SK-MEL-5 (cell line): ENCODE data around the gene CDKL5. TPM values are rescaled to one million over a fixed set of nuclear protein-coding genes. Genes with fewer than 3 reads are reported as not detected.

Experiments
- DNase-seq: peaks from one replicate; pipeline ENCODE4 v3.0.0-alpha.2; 2016; ENCODE audit warnings: low read depth, low spot score
- in situ Hi-C: cut with HindIII; loops from 2 replicates; pipeline ENCODE4 v1.10.0; 2016; ENCODE audit warnings: low sequenced_read_pairs, high pct_unique_total_duplicates, low pct_unique_long_range_greater_than_20kb
- total RNA-seq: library from RNA; depleted of rRNA; stranded (reverse); fragments of >200 nt; shearing (Covaris generic); gene quantifications from 2 replicates; pipeline ENCODE4 v1.2.3, GENCODE V29; 2014

Gene CDKL5
- total RNA-seq, 1 experiment from 2014 or later, result 2.9 TPM

DNA sequence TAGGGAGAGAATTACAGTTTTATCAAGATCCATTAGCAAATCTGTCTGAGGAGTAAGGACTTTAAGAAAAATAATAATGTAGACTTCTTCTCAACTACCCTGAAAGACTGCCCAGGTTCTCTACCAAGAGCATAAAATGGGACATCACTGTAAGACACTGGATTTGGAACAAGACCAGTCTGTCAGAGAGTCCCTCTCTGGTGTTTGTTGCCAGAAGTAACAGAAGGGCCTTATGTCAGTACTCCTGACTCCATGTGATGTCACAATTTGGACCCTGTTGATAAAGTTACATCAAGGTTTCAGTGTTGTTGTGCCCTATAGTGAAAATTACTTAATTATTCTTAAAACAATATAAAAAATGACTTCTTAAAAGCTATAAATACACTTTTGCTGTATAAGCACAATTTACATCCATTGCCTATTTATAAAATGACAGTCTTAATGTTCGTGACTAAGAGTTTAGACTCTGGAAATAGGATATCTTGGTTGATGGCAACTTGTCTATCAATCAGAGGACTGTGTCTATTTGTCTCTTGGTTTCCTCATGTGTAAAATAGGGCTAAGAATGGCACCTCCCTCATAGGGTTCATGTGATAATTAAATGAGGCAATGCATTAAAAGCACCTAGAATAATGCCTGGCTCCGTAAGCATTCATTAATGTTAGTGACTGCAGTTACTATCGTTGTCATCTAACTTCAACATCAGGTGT lies 188.7 kb downstream of the CDKL5 start:
- in situ Hi-C loops, result no loop called here
- DNase-seq, result no peak

DNA sequence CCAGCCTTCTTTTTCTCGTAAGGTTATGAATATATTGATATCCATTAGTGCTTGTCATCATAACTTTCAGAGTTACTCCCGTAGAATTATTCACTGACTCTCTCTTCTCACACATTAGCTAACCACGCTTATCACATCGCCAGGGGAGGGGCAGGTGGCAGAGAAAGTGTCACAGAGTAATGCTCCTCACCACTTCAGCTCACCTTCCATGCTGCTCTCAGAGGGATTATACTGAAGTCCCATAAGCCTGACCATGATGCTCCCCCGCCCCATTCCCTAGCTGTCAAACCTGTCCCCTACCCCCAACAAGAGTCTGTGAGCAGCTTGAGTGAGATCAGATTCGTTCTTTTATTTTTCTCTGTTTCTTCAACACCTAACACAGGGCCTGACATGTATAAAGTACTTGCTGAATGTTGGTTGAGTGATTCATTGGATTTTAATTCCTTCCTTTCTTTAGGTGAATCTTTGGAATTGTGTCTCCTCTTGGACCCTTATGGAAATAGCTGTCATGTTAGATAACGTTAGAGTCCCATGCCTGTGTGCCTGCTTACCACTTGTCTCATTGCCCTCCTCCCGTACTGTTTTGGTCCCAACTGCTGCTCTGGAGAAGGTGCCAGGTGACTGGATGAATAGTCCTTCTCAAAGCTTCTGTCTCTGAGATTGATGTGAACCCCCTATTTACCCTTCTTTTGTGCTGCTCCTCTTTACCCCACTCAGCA lies 191.4 kb downstream of the CDKL5 start:
- in situ Hi-C loops, result no loop called here
- no peak for DNase-seq

DNA sequence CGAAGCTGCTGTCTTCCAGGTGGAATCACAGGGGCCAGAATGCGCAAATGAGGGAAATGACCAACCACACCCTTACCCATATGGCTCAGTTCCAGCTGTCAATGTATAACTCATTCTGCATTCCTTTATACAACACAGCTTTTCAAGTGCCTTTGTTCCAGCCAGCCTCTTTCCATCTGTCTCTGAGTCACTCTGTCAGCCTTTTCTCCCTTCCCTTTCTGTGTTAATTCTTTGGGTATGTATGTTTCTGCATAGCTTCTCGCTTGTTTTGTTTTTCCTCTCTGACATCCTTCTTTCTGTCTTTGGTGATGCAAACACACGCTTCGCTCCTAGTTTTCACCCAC lies 192.0 kb downstream of the CDKL5 start:
- DNase-seq, result no peak
- in situ Hi-C loops, result no loop called here

DNA sequence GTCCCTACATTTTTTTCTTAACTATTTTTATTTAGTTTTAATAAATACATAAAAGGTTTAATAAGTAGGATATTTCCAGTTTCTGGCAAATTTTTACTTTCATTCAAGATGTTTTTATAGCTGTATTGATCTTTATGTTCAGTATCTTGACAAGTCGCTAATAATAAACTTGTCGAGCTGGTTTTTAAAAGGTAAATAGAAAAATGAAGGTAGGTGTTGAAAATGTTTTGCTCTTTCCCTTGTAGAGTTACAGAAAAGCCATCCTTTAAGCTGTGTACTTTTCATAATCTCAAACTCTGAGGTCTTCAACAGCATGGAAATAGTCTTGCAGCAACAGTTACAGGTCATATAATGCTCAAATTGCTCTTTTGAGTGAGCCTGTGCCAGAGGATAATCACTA lies 193.9 kb downstream of the CDKL5 start:
- no peak for DNase-seq
- in situ Hi-C loops, result no loop called here

DNA sequence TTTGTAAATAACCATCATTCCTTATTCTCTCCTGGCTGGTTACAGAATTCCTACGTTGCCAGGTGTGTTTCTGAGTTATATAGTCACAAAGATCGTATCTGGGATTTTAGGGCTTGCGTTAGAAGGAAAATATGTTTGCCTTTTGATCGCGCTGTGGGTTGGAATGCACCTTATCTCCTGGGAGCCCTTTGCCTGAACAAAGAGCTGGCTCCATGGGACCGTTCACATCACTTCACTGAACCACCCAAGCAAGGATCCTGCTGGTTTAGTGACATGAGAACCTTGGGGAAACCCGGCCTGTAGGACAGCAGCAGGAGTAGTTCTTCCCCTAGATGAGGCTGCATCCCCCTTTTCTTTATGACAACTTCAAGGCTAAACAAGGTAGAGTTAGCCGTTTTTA lies 194.9 kb downstream of the CDKL5 start:
- in situ Hi-C loops, result no loop called here

DNA sequence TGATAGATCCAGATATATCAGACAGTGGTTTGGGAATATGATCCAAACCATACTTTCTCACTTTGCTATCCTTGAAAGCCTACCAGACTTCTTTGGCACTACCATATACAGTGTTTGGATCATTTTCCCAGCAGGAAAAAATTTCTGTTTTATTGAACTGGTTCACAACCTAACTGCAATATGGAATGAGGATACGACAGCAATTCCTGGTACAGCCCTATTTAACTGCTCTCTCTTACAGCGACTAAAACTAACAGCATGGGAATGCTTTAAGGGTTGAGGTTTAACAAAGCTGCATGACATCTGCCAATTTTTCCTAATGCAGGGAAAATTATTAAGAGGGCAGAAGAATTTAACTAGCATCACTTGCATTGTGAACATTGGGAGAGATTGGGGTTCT lies 199.2 kb downstream of the CDKL5 start:
- DNase-seq, result no peak
- in situ Hi-C loops, result no loop called here

More for the DNA sequence above, 194.9 kb downstream of the CDKL5 start:
- DNase-seq, result no peak

DNA sequence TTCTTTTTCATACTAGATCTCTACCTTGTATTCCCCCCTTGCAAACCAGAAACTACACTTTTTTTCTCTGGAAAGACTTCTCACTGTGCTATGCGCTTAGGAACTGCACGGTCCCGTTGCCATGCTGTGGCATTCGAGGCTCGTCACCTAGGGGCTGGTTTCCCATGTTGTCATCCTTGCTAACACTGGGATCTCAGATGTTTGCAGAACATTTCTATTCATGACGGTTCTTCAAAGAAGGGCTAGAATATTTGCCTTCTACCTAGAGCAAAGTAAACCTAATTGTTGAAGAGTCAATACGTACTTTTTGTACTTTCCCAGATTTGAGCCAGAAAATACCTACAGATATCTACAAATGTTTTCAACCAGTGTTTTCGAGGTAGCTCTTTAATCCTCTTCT lies 205.5 kb downstream of the CDKL5 start:
- no peak for DNase-seq
- in situ Hi-C loops, result no loop called here

DNA sequence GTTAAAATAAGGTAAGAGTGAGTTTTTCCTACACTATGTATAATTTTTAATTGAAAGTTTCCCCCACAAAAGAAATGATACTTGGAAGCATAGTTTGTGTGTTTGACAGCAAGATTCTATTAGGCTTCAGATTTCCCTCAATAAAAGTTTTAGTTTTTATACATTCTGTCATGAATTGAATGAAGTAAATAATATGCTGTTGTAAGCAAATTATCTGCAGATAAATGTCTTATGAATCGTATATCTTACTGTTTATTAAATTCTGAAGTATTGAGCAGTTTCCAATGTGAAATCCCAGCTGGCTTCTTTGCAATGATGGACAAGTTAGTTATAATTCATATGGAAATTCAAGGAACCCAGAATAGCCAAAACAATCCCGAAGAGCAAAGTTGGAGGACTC lies 213.0 kb downstream of the CDKL5 start:
- no peak for DNase-seq
- in situ Hi-C loops, result no loop called here

DNA sequence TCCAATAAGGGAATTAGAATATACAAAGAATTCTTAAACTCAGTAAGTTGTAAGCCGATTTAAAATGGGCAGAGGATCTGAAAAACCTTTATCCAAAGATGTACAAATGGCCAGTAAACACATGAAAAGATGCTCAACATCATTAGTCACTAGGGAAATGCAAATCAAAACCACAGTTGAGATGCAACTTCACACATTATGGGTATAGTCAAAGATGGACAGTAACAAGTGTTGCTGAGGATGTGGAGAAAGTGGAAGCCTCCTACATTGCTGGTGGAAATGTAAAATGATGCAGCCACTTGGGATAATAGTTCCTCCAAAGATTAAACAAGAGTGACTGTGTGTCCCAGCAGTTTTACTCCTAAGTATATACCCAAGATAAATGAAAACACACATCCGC lies 213.9 kb downstream of the CDKL5 start:
- in situ Hi-C loops, result no loop called here
- DNase-seq, result no peak

DNA sequence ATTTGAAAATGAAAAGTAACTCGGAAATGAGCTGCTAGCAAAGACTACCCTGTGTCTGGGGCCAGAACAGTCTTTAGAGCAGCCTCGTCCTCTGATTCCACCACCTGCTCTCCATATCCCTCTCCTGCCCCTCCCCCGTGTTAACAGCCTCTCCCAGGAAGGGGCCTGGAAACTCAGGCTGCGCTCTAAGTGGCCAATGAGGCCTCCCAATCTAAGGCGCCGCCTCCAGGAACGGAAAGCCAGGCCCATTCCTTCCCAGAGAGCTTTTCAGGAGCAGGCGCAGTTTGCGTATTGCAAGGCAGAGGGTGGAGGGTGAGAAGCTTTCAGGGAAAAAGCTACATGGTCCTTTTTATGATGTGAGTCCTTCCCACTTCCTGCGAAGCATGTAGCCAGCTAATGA lies 215.3 kb downstream of the CDKL5 start:
- DNase-seq, result no peak

DNA sequence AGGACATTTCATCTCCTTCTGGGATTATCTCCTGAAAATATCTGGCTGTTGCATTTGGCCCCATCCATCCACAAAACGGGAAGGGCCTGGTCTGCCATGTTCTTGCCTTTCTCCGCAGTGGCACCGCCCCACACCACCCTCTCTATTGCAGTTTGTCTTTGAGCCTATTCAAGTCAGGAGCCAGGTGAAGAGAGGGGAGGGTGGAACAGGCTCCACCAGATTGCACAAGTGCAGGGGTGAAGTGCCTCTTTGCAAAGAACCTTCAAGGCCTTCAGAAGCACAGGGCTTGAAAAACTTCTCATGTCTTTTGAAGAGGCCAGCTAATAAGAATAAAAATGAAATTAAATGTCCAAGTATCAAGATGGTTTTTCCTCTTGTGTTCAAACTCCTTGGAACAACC lies 217.8 kb downstream of the CDKL5 start:
- DNase-seq, result no peak
- in situ Hi-C loops, result no loop called here

More for the DNA sequence above, 215.3 kb downstream of the CDKL5 start:
- in situ Hi-C loops, result no loop called here

DNA sequence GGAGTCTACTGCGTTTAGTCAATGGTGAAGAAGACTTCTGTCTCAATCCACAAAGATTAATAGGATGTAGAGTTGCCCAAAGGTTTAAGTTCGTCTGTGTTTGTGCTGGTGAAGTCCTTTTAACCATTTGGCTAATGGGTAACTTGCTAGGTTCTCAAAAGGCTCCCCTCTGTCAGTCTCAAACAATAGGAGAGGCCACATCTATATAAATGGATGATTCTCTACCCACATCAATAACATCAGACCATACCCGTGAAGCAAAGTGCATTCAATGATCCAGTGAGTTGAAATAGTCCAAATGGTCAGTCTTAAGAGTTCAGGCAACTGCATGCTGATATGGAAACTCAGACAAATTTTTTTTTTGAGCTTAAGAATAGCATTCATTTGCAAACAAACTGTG lies 218.4 kb downstream of the CDKL5 start:
- DNase-seq, result no peak
- in situ Hi-C loops, result no loop called here

DNA sequence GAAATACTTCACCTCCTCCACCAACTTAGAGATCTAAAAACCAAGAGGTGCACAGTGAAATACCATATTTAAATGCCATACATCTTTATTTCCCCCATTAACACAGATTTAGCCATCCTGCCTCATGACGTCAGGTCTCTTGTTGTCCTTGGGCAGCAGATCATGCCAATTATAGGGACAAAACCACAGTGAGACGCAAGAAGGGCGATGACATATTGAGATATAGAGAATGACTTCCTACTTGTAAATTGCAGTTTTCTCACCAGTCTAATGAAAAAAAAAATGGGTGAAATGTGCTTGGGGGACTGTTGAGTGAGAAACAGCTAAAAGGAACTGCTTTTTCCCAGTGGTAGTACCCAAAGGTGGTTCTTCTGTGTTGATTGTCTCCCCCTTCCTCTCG lies 222.2 kb downstream of the CDKL5 start:
- in situ Hi-C loops, result no loop called here
- DNase-seq, result no peak

DNA sequence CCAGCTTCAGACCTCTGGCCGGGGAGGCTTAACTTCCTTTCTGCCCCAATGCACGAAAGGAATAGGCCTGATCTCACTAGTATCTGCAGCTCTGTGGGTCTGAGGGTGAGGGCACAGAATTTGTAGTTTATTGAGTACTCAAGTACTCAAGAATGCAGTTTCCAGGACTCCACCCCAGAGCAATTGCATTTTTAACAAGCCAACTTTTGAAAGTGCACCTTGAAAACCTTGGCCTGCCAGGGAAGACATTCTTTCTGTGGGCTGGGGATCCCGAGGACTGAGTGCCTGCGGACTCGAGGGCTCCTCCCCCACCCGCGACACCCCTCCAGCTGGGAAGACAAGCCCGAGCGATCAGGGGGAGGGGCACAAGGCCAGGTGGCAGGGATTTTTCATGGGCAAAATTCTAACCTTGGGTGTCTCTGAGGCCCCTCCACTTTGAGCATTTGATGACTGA lies 224.1 kb downstream of the CDKL5 start:
- no peak for DNase-seq
- in situ Hi-C loops, result no loop called here

DNA sequence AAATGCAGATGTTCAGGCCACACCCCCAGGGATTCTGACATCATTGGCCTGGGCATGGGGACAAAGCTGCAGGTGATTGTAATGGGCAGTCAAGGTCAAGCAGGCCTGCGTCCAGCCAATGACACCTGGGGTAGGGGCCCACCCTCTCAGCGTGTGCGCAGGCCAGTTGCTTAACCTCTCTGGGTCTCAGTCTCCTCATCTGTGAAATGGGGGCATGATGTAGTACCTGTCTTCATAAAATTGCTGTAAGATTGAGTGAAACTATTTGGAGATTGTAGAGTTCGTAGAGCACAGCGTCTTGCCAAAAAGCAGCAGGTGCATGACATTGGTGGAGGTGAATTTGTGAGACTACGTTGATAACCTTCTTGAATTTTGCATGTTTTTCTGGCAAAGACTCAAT lies 225.3 kb downstream of the CDKL5 start:
- in situ Hi-C loops, result no loop called here

DNA sequence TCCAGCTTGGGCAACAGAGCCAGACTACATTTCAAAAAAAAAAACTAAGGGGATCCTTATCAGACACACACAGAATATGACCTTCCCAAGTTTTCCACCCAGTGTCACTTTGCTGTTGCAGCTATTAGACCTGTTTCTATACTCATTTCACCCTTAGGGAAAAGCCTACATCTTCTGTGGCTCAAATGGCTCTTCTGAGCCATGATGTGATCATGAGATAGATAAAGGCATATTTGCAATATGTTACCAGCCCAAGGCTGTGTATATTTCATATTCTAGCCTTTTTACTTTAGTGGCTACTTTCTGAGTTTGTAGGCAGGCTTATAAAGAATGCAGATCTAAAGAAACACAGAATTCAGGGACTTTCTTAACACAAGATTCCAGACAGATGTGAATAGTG lies 227.2 kb downstream of the CDKL5 start:
- DNase-seq, result no peak
- in situ Hi-C loops, result no loop called here

More for the DNA sequence above, 225.3 kb downstream of the CDKL5 start:
- DNase-seq, result no peak

DNA sequence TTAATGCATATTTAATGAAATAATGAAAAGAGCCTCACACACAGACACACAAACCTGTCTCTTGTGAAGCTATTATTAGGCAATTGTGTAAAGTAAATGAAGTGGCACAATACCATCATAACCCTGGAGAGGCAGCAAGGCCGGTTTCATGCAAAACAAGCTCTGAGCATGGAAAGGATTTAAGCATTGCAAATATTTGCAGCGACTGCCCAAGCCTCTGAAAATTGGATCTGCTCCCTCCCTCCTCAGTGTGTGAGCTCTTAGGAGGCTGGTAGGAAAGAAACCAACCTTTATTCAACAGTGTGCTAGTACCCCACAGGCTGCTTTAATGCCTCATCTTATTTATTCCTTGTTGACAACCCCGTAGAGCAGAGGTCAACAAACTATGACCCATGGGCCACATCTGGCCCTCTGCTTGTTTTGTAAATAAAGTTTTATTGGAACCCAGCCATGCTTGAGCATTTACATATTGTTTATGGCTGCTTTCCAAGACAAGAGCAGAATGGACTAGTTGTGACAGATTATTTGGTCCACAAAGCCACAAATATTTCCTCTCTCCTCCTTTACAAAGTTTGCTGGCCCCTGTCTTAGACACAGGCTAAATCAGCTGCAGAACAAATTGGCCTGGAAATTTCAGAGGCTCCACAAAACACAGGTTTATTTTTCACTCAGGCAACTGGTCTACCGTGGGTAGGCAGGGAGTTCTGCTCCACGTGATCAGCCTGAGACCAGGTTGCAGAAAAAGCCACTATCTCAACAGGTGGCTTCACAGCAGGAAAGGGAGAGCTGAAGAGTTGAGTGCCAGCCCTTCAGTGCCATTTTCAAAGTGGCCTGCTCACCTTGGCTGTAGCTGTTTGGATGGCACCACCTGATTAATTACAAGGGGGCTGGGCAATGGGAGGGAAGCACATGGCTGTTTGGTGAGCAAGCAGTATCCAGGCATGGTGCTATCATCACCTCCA lies 229.7 kb downstream of the CDKL5 start:
- in situ Hi-C loops, result no loop called here
- no peak for DNase-seq

DNA sequence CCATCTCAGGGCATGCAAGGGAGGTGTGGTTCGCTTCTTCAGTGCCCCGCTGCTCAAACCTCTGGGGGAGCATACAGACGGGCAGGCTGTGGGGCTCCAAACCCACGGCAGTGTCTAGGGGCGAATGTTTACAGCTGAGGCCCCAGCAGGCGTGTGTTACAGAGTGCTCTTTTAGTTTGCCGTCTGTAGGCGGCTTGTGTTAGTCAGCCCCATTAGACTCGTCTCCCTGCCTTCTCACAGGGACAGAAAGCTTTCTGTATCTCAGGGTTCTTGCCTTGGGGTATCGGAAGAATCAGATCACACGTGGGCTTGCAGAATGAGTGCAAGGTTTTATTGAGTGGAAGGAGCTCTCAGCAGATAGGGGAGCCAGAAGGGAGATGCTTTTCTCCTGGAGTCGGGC lies 235.9 kb downstream of the CDKL5 start:
- in situ Hi-C loops, result no loop called here
- DNase-seq, result peak; percentile 54
